ENCODE results near the gene L1CAM. TPM values are rescaled to one million over a fixed set of nuclear protein-coding genes. Genes with fewer than 3 reads are reported as not detected.

Gene L1CAM
- total RNA-seq, 2 donors from 2014 or later = 4.3 to 8.8 TPM

DNA sequence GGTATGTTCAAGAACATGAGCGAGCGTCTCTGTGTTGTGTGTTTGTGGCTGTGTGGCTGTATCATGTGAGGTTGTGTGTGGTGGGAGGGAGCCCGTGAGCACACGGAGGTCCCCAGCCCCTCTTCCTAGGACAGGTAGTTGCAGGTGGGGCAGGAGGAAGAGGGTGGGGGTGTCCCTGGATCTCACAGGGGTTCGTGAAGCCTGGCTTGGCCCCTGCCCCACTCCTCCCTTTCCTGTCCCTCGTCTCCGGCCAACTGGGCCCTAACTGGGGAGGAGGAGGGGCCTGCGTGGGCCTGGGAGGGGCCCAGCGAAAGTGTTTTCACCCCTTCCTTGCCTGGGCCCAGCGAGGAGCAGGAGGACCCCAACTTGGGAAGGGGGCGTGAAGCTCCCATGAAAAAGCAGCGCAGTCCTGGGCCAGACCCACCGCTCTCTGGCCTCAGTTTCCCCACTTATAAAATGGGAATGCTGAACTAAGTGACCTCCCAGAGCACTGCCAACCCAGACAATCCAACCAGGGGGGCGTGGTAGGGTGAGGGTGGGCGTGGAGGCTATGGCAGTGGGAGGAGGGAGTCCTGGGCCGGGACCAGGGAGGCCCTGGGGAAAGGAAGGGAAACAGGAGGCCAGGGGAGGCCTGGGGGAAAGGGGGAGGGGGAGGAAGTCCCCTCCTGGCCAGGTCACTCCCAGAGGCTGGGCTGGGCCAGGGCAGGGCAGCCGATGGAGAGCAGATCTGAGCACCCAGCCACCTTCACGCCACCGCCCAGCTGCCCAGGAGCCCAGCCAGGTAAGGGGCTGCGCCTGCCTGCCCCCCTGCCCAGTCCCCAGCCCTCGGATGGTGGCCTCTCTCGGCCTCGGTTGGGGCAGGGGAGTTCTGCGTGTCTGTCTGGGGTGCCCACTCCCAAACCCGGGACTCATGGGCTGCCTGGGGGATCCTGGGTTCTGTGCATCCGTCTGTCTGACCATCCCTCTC is 18.3 kb upstream of the L1CAM start, which contains the start of gene AVPR2:
TSS of gene AVPR2 (plus strand) at position 683 of the 967 bp plus-strand sequence. CDS start 473 bp downstream, outside the sequence.
- H3K9ac ChIP-seq (ENCODE audit: low read depth in 2 of 2, low read length in 2 of 2) = no peak within 1 kb of the TSS
- no peak within 1 kb of the TSS for H3K27ac ChIP-seq
- intact Hi-C loops (cut with DNase I) = no loop called here
- no peaks in the 10 kb centered on the region for H3K4me1 ChIP-seq
- TF ChIP-seq, protein P1, sequence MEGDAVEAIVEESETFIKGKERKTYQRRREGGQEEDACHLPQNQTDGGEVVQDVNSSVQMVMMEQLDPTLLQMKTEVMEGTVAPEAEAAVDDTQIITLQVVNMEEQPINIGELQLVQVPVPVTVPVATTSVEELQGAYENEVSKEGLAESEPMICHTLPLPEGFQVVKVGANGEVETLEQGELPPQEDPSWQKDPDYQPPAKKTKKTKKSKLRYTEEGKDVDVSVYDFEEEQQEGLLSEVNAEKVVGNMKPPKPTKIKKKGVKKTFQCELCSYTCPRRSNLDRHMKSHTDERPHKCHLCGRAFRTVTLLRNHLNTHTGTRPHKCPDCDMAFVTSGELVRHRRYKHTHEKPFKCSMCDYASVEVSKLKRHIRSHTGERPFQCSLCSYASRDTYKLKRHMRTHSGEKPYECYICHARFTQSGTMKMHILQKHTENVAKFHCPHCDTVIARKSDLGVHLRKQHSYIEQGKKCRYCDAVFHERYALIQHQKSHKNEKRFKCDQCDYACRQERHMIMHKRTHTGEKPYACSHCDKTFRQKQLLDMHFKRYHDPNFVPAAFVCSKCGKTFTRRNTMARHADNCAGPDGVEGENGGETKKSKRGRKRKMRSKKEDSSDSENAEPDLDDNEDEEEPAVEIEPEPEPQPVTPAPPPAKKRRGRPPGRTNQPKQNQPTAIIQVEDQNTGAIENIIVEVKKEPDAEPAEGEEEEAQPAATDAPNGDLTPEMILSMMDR (IDR thresholded peaks at IDR 0.05) = no peak
- H3K36me3 ChIP-seq = no peaks in the 10 kb centered on the region
- H3K27me3 ChIP-seq = no peaks in the 10 kb centered on the region
- H3K9me3 ChIP-seq = no peaks in the 10 kb centered on the region
- H3K4me3 ChIP-seq = no peak within 1 kb of the TSS
- DNase-seq = no peak

DNA sequence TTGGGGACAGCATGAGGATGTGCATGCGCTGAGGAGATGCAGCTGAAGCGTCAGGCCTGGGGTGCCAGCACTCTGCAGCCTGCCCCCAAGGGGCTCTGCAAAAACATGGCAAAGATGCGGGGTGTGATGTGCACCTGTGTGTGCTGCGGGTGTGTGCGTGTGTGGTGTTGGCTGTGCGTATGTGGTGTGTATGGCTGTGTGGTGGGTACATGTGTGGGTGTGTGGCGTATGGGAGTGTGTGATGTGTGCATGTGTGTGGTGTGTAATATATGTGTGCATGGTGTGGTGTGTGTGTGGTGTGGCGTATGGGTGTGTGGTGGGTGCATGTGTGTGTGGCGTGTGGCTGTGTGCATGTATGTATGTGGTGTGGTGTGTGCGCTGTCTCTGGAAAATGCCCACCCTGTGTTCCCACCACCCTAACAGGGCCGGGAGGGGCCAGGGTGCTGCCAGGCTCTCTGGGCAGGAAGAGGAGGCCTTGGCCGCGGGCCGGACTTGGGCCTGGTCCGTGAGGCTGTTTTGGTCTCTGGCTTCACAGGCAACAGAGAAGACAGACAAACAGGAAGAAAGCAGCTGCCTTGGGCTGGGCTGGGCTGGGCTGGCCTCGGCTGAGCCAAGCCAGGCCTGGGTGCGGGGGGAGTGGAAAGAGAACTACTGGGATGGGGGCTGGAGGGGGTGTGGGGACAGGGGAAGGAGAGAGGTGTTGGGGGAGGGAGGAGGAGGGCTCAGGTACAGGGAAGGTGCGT is 17.4 kb upstream of the L1CAM start:
- no peak for DNase-seq
- Histone ChIP-seq H3K36me3 (no peaks in the 10 kb centered on the region), H3K9me3 (no peaks in the 10 kb centered on the region), H3K27me3 (no peaks in the 10 kb centered on the region), H3K4me1 (no peaks in the 10 kb centered on the region), H3K27ac (no peak overlapping the region), H3K4me3 (no peak overlapping the region), H3K9ac (ENCODE audit: low read depth in 2 of 2, low read length in 2 of 2) (no peak overlapping the region)
- TF ChIP-seq, protein P1 (IDR thresholded peaks at IDR 0.05) = no peak
- intact Hi-C loops (cut with DNase I) = no loop called here

DNA sequence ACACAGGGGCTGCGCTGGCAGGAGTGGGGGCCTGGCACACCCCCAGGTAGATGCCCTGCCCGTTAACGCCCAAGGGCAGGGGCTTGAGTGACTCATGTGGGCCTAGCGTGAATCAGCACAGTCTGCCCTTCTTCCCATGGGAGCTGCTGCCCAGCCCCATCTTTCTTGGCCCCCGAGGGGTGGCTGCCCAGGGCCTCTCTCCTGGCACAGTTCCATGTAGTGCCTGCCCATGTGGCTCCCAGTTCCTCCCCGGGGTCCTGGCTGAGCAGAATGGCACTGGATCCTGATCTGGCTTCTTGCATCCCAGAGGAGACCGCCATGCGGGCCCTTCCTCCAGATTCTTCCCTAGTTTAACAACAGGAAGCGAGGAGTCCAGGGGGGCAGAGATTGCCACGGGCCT is 16.4 kb upstream of the L1CAM start:
- TF ChIP-seq, protein P1 (IDR thresholded peaks at IDR 0.05) = no peak
- no peaks in the 10 kb centered on the region for H3K9me3 ChIP-seq
- no peaks in the 10 kb centered on the region for H3K4me1 ChIP-seq
- H3K27me3 ChIP-seq = no peaks in the 10 kb centered on the region
- no peak for DNase-seq
- no peak overlapping the region for H3K9ac ChIP-seq (ENCODE audit: low read depth in 2 of 2, low read length in 2 of 2)
- no peak overlapping the region for H3K27ac ChIP-seq
- intact Hi-C loops (cut with DNase I) = no loop called here
- H3K36me3 ChIP-seq = no peaks in the 10 kb centered on the region
- no peak overlapping the region for H3K4me3 ChIP-seq

DNA sequence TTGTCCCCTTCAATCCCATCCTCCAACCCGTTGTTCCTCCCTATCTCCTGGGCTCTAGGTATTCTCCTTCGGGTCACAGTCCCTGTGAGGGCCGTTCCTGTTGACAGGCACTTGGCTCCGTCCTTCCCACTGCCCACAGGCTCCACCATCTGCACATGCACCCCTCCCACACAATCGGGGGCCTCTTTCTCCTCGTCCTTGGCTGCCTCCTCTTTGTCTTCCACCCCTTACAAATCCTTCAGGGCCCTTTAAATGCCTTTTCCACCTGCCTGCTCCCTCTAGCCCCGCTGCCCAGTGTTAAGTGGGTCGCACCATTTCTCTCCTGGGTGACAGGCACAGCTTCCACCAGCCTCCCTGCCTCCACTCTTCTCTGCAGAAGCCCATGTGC is 15.8 kb upstream of the L1CAM start:
- no peaks in the 10 kb centered on the region for H3K36me3 ChIP-seq
- intact Hi-C loops (cut with DNase I) = no loop called here
- H3K4me1 ChIP-seq = no peaks in the 10 kb centered on the region
- no peaks in the 10 kb centered on the region for H3K27me3 ChIP-seq
- H3K4me3 ChIP-seq = no peak overlapping the region
- no peak for DNase-seq
- H3K9me3 ChIP-seq = no peaks in the 10 kb centered on the region
- H3K27ac ChIP-seq = no peak overlapping the region
- TF ChIP-seq, protein P1 (IDR thresholded peaks at IDR 0.05) = no peak
- H3K9ac ChIP-seq (ENCODE audit: low read depth in 2 of 2, low read length in 2 of 2) = no peak overlapping the region

DNA sequence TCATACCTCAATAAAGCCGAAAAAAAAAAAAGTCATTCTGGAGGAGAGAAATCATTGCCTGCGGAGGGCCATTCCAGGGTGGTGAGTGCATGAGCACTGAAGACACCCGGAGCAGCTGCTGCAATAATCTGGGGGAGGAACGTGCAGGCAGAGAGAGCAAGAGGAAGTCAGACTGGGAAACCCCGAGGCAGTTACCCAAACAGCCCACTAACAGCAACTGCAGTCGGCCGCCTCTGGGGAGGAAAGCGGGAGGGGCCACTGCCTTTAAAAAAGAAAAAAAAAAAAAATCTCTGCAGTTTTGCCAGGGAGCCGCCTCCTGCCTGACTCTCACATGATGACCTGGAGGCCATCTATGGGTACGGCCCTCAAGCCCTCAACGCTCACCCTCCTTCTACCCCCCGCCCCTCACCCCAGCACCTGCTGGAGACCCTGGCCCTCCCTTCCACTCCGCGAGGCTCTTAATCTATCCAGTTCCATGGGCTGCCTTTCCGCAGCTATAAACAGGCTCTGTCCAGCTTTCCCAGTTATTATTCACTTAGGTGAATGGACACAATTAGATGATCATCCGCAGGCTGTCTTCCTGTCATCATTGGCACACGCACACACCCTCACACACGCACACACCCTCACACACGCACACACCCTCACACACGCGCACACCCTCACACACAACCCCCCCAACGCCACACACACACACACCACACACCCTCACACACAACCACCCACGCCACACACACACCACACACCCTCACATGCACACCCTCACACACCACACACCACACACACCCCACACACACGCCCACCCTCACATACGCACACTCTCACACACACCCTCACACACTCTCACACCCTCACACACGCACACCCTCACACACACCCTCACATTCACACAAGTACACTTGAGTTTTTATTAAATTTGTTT is 15.1 kb upstream of the L1CAM start:
- intact Hi-C loops (cut with DNase I) = no loop called here
- Histone ChIP-seq H3K27ac (no peak overlapping the region), H3K36me3 (no peaks in the 10 kb centered on the region), H3K4me1 (no peaks in the 10 kb centered on the region), H3K9ac (ENCODE audit: low read depth in 2 of 2, low read length in 2 of 2) (no peak overlapping the region), H3K9me3 (no peaks in the 10 kb centered on the region), H3K27me3 (no peaks in the 10 kb centered on the region), H3K4me3 (no peak overlapping the region)
- TF ChIP-seq, protein P1 (IDR thresholded peaks at IDR 0.05) = no peak
- peak; percentile 53 for DNase-seq
